ENCODE results near the gene AK6. TPM values are rescaled to one million over a fixed set of nuclear protein-coding genes. Genes with fewer than 3 reads are reported as not detected.

The AK6 gene
- total RNA-seq, 1 experiment from 2014 or later: 40.8 TPM

DNA sequence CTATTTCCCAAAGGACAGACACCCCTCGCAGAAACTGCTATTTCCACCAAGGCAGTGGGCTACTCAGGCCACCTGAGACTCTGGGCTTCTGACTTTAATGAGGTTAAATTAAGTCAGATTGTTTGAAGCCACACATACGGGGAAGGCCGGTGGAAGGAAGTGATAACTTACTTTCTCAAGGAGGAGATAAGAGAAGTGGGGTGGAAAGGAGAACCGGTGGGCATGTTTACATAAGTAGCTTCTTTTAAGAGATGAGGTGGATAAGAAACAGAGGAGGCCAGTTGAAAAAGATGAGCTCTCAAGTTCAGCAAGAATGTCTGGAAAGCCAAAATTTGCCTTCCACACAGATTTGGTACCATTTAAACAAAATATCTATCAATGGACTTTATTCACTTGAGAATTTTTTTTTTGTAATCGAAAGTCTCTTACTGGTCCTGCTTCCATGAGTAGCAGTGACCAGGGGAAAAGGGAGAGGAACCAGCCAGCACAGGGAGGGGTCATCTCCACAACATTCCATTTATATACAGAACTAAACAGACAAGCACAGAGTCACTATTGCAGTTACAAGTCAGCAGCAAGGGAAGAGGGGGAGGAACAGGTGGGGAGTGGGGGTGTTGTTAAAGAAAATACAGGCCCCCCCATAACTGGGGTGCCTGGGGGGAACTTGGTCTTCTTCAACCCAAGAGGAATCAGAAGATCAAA lies 56.7 kb downstream of the AK6 start:
- Histone ChIP-seq H4K8ac (replicated peaks; ENCODE audit: insufficient read length, low read depth, low read length) (no peak overlapping the region), H3K79me2 (ENCODE audit: insufficient read depth, low read length) (no peaks in the 10 kb centered on the region), H3K9ac (ENCODE audit: extremely low read depth, insufficient read length, low read length) (no peak overlapping the region), H2BK5ac (ENCODE audit: insufficient read length, low read length) (no peak overlapping the region), H3K18ac (ENCODE audit: insufficient read length, low read depth, low read length) (no peak overlapping the region), H3K4ac (ENCODE audit: low read depth, low read length) (no peak overlapping the region), H2AK5ac (ENCODE audit: insufficient read length, low read length) (no peak overlapping the region), H3K79me1 (ENCODE audit: insufficient read depth, low read depth, low read length, poor library complexity, severe bottlenecking) (no peaks in the 10 kb centered on the region), H3K14ac (ENCODE audit: insufficient read depth, low read length) (no peak overlapping the region), H3K4me1 (ENCODE audit: insufficient read depth, low read length) (no peaks in the 10 kb centered on the region), H3K27me3 (ENCODE audit: insufficient read depth, low read length) (no peaks in the 10 kb centered on the region), H2BK12ac (ENCODE audit: insufficient read length, low read depth, low read length) (no peak overlapping the region), H3K23ac (ENCODE audit: insufficient read length, low read depth, low read length) (no peak overlapping the region), H4K91ac (ENCODE audit: insufficient read length, low read depth, low read length) (no peak overlapping the region), H4K5ac (ENCODE audit: insufficient read length, low read depth, low read length) (no peak overlapping the region), H3K27ac (ENCODE audit: insufficient read length, low read depth, low read length) (no peak overlapping the region), H3K4me2 (ENCODE audit: insufficient read depth, insufficient read length, low read length) (no peak overlapping the region), H2BK15ac (ENCODE audit: low read depth, low read length) (no peak overlapping the region), H3K9me3 (ENCODE audit: control insufficient read depth, low read depth, low read length) (no peaks in the 10 kb centered on the region), H2BK120ac (ENCODE audit: low read depth, low read length, poor library complexity, severe bottlenecking) (no peak overlapping the region), H3K23me2 (ENCODE audit: insufficient read length, low read depth, low read length, poor library complexity, severe bottlenecking) (no peaks in the 10 kb centered on the region), H3K56ac (ENCODE audit: insufficient read length, low read depth, low read length) (no peak overlapping the region), H4K20me1 (ENCODE audit: control insufficient read depth, insufficient read depth, insufficient read length) (no peaks in the 10 kb centered on the region), H2BK20ac (ENCODE audit: low read depth, low read length, poor library complexity, severe bottlenecking) (no peak overlapping the region), H3T11ph (ENCODE audit: low read length) (no peak overlapping the region), H2AFZ (ENCODE audit: low read length) (no peak overlapping the region)
- Mint-ChIP-seq H3K27ac (no peak overlapping the region), H3K4me3 (no peak overlapping the region), H3K27me3 (ENCODE audit: low read depth) (no peaks in the 10 kb centered on the region), H3K36me3 (ENCODE audit: insufficient read depth in 1 of 3, low read depth in 3 of 3) (peaks cover 9 to 23% (median 12%) of the 10 kb centered on the region in 3 experiments), H3K9me3 (peaks cover 19% of the 10 kb centered on the region in 2 experiments), H3K4me1 (peaks cover 0 to 9% of the 10 kb centered on the region in 2 experiments; a peak in 1 of 4 replicates)
- DNase-seq: no peak
- TF ChIP-seq, protein P1, sequence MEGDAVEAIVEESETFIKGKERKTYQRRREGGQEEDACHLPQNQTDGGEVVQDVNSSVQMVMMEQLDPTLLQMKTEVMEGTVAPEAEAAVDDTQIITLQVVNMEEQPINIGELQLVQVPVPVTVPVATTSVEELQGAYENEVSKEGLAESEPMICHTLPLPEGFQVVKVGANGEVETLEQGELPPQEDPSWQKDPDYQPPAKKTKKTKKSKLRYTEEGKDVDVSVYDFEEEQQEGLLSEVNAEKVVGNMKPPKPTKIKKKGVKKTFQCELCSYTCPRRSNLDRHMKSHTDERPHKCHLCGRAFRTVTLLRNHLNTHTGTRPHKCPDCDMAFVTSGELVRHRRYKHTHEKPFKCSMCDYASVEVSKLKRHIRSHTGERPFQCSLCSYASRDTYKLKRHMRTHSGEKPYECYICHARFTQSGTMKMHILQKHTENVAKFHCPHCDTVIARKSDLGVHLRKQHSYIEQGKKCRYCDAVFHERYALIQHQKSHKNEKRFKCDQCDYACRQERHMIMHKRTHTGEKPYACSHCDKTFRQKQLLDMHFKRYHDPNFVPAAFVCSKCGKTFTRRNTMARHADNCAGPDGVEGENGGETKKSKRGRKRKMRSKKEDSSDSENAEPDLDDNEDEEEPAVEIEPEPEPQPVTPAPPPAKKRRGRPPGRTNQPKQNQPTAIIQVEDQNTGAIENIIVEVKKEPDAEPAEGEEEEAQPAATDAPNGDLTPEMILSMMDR (conservative IDR thresholded peaks at IDR 0.05): no peak
- no CpG with 5 or more reads among the region's 5 CpGs for WGBS (ENCODE audit: extremely low coverage, insufficient read length, low lambda C conversion rate)
